ENCODE measurements around the gene CLEC18C.
"Not testable (repeated sequence)": the region's sequence is repeated elsewhere in the genome, so short reads cannot be mapped to it uniquely, and the experiment has no call there.

CLEC18C gene

DNA sequence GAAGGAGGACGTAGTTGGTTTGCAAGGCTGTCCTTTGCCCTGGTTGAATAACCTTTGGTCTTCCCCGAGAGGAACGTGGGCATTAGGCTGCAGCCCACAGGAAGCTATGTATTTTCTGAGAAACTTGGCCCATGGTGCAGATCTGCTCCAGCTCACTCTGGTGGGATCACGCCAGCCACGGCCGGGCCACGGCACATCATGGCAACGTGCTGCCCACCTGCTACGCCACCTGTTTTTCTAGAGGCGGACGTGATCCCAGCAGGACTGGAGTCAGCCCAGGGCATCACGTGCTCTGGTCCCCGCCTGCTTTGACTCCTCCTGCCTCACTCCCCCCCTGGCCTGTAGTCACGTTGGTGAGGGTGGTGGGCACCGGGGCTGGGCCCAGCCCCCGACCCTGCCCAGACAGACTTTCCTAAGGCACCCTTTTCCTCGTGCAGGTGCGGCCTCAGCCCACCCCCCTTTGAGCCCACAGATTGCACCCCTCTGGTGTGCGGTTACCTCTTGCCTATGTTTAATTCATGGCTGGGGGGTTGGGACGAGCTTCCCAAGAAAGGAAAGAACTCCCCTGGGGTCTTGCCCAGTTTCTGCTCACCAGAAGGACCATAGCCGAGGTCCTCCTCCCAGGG is at the start of gene CLEC18C:
Gene CLEC18C, plus strand, starts transcription at position 576 of the 626 bp plus-strand sequence. CDS start 492 bp downstream, outside the sequence.
- DNase-seq (ENCODE audit: low read depth): not testable (repeated sequence)

GRCh38 chr16:70123822-70124221 is 49.8 kb upstream of the CLEC18C start:
- DNase-seq (ENCODE audit: low read depth): not testable (repeated sequence)

- not testable (repeated sequence) for DNase-seq (ENCODE audit: low read depth)
These were observed 47.4 kb upstream of the CLEC18C start for GRCh38 chr16:70126226-70126625.

GRCh38 chr16:70127706-70128105 is 45.9 kb upstream of the CLEC18C start:
- DNase-seq (ENCODE audit: low read depth): not testable (repeated sequence)

GRCh38 chr16:70128844-70129243 is 44.7 kb upstream of the CLEC18C start:
- DNase-seq (ENCODE audit: low read depth): not testable (repeated sequence)

DNA sequence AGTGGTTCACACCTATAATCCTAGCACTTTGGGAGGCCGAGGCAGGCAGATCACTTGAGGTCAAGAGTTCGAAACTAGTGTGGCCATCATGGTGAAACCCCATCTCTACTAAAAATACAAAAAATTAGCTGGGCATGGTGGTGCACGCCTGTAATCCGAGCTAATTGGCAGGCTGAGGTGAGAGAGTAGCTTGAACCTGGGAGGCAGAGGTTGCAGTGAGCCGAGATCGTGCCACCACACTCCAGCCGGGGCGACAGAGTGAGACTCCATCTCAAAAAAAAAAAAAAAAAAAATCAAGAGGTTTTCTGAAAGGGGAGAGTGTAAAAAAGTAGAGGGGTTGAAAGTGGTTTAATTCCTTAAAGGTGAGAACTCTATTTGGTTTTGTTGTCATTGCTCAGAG is 37.8 kb upstream of the CLEC18C start:
- not testable (repeated sequence) for DNase-seq (ENCODE audit: low read depth)

DNA sequence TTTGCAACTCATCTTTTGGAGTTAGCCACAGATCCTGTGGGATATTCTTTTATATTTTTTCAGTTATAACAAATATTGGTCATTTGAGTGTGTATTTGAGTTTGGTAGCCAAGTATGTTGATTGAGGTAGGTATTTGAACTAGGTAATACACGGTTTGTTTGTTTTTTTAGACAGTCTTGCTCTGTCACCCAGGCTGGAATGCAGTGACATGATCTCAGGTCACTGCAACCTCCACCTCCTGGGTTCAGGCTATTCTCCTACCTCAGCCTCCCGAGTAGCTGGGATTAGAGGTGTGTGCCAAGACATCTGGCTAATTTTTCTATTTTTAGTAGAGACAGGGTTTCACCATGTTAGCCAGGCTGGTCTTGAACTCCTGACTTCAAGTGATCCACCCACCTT is 37.0 kb upstream of the CLEC18C start:
- not testable (repeated sequence) for DNase-seq (ENCODE audit: low read depth)

GRCh38 chr16:70142739-70143138 is 30.8 kb upstream of the CLEC18C start:
- not testable (repeated sequence) for DNase-seq (ENCODE audit: low read depth)

- DNase-seq (ENCODE audit: low read depth): not testable (repeated sequence)
These were observed 30.2 kb upstream of the CLEC18C start for GRCh38 chr16:70143231-70143895.

DNA sequence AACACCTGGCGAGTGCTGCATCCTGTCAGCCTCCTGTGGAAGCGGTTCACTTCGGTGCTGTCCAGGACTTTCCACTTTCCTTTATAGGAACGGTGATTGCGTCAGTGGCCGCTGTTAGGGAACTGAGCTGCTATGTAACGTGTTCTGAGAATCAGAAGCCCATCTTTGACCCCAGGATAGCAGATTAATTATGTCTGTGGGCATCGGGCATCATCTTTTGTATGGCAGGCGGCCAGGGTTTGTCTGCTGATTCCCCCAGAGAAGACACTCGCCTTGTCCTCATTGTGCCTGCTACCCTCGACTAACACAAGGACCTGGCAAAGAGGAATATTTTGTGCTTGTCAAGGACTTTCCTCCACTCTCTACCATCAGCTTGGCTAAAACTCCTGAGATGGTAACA is 25.7 kb upstream of the CLEC18C start:
- DNase-seq (ENCODE audit: low read depth): not testable (repeated sequence)

DNA sequence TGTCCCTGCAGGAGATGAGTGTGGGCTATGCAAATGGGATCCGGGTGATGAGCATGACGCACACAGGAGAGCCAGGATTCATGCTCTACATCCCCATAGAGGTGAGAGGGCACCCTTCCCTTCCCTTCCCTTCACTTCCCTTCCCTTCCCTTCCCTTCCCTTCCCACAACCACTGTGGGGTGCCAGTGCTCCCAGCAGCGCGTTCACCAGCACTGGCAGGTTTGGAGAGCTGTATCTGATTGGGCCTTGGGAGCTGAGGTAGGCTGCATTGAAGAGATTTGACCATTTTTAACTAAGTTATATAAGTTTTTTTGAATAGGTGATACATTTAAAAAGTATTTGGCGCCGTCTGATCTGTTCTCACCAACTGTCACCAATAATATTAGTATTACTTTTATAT is 25.1 kb upstream of the CLEC18C start:
- DNase-seq (ENCODE audit: low read depth): not testable (repeated sequence)

DNA sequence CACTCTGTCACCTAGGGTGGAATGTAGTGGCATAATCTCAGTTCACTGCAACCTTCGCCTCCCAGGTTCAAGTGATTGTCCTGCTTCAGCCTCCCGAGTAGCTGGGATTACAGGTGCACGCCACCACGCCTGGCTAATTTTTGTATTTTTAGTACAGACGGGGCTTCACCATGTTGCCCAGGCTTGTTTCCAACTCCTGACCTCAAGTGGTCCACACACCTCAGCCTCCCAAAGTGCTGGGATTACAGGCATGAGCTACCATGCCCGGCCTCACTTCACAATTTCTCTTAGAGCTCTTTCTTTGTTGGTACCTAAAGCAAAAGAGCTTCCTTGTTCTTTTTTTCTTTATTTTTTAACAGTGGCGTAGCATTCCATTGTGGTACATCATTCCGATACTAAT is 24.3 kb upstream of the CLEC18C start:
- DNase-seq (ENCODE audit: low read depth): not testable (repeated sequence)

DNA sequence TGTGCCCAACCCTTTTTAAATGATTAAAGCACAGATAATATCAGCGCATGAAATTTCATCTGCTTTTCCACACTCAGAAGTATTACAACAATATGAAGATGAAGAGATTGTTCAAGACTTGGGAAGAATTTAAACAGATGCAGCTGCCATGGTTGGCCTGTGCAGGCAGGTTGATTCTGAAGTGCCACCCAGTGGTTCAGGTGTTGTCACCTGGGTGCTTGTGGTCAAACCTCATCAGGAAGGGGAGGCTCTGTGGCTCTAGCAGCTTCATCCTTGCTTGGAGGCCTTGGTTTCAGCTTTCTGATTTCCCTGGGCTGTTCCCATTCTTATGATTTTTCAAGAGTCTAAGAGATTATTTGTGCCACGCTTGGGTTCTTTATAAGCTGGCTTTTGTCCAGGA is 22.2 kb upstream of the CLEC18C start:
- DNase-seq (ENCODE audit: low read depth): no peak

DNA sequence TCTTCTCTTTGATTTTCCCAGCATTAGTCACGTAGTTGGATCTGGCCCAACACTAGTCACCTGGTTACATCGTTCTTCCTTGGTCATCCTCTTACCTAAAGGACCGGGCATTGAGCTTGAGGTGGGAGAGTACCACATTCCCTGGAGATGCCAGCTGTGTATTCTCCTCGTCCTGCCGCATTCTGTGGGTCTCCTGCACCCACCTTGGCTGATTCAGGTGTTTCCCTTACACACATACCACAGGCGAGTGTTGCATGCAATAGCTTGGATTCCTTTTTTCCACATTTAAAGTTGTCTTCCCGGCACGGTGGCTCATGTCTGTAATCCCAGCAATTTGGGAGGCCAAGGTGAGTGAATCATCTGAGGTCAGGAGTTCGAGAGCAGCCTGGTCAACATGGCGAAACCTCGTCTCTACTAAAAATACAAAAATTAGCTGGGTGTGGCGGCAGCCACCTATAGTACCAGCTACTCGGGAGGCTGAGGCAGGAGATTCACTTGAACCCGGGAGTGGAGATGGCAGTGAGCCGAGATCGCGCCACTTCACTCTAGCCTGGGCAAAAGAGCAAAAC is 21.6 kb upstream of the CLEC18C start:
- no peak for DNase-seq (ENCODE audit: low read depth)

GRCh38 chr16:70152578-70153302 is 20.8 kb upstream of the CLEC18C start:
- DNase-seq (ENCODE audit: low read depth): no peak

- not testable (repeated sequence) for DNase-seq (ENCODE audit: low read depth)
These were observed 18.9 kb upstream of the CLEC18C start for GRCh38 chr16:70154736-70155135.

GRCh38 chr16:70156207-70156978 is 17.2 kb upstream of the CLEC18C start:
- no peak for DNase-seq (ENCODE audit: low read depth)

DNA sequence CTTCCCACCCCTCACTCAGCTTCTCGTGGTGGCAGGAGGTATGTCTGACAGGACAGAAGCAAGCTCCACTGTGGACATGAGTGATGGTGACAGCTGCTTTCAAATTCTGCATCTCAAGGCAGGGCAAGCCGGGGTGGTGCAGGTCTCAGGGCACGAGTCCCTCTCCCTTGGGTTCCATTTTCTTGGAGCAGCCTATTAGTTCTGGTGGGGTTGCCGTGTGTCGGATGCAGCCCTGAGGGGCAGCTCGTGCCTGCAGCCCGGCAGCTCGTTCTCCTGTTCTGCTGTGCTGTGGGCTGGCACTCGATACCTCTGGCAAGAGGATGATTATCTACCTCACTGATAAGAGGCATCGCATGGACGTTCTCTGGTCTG is 16.5 kb upstream of the CLEC18C start:
- DNase-seq (ENCODE audit: low read depth): no peak

GRCh38 chr16:70157477-70158260 is 15.9 kb upstream of the CLEC18C start:
- no peak for DNase-seq (ENCODE audit: low read depth)

DNA sequence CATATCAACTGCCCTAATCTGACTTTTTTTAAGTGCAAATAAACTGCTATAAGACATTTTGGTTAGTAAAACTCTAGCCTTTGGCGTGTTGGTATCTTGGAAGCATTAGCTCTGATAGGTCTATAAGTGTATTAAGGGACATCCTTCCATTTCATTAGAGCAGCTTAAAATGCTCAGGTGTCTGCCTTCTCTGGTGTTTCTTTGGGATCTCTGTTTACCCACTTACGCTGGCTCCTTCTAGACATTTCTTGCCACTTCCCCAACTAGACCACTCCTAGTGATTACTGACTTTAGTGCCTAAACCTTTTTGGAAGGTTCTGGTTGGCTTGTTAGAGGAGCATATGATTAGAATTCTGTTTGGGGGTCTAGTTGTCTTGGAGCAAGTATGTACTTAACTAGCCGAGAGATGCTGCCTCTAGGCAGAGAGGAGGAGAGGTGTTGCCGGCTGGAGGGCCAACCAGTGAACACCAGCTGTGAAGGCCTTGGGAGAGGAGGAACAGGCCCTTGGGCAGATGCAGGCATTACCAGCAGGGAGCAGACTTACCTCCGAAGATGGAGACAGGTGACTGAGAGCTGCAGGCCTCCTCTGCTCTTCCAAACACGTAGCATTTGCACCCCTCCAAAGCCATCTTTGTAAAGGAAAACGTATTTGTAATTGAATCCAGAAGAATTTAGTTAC is 15.2 kb upstream of the CLEC18C start:
- DNase-seq (ENCODE audit: low read depth): no peak

Measured in fibroblast of gingiva (primary cell).